NCI-H2107 treated with DMSO at 0.1 percent for 48 hours (cell line): Measurements from ENCODE around the gene ALPG.
"Not testable (repeated sequence)": the region's sequence is repeated elsewhere in the genome, so short reads cannot be mapped to it uniquely, and the experiment has no call there.

Source experiments
- DNase-seq: peaks from one replicate; lab custom pipeline; 2025; ENCODE audit not compliant: unreplicated experiment; lab: John Stamatoyannopoulos, UW

The ALPG gene

GRCh38 chr2:232406556-232407310, at the start of gene ALPG:
ALPG (plus strand) TSS chr2:232406844; CDS start chr2:232406895, 51 bp downstream.
- no peak for DNase-seq

- DNase-seq, result no peak
Observed at GRCh38 chr2:232361646-232362045, 45.0 kb upstream of the ALPG start.

- no peak for DNase-seq
Observed at GRCh38 chr2:232362174-232362900, 44.3 kb upstream of the ALPG start.

GRCh38 chr2:232363064-232363783, 43.4 kb upstream of the ALPG start:
- not testable (repeated sequence) for DNase-seq

GRCh38 chr2:232363784-232364615, 42.6 kb upstream of the ALPG start:
- DNase-seq, result no peak

GRCh38 chr2:232364806-232365594, 41.6 kb upstream of the ALPG start:
- DNase-seq, result not testable (repeated sequence)

DNA sequence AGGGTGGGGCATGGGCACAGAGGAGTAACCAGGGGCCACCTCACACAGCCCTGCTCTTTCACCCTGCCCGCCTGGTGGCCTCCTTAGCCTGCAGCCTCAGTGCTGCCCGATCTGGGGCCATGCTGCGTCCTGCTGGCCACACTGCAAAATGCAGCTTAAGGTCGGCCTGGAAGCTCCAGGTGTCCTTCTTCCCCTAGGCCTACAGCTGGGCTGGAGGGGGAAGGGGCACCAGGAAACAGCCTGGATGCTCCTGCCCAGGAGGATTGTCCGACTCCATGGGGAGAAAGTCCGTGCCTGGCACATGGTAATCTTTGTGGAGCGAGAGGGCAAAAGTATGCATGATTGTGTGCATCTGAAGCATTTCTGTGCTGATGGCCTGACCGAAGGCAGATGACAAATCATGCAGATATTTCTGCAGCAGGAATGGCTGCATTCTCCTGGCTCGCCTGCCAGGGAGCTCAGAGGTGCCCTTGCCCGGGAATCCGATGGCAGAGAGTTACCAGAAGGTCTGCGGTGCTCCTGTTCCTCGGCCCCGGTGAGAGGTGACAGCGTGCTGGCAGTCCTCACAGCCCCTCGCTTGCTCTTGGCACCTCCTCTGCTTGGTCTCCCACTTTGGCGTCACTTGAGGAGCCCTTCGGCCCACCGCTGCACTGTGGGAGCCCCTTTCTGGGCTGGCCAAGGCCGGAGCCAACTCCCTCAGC, 40.9 kb upstream of the ALPG start:
- DNase-seq, result no peak

DNA sequence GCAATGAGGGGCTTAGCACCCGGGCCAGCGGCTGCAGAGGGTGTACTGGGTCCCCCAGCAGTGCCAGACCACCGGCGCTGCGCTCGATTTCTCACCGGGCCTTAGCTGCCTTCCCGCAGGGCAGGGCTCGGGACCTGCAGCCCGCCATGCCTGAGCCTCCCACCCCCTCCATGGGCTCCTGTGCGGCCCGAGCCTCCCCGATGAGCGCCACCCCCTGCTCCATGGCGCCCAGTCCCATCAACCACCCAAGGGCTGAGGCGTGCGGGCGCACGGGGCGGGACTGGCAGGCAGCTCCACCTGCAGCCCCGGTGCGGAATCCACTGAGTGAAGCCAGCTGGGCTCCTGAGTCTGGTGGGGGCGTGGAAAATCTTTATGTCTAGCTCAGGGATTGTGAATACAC, 40.2 kb upstream of the ALPG start:
- not testable (repeated sequence) for DNase-seq

GRCh38 chr2:232367016-232367415, 39.6 kb upstream of the ALPG start:
- no peak for DNase-seq

GRCh38 chr2:232367591-232368233, 38.9 kb upstream of the ALPG start:
- DNase-seq, result no peak

DNA sequence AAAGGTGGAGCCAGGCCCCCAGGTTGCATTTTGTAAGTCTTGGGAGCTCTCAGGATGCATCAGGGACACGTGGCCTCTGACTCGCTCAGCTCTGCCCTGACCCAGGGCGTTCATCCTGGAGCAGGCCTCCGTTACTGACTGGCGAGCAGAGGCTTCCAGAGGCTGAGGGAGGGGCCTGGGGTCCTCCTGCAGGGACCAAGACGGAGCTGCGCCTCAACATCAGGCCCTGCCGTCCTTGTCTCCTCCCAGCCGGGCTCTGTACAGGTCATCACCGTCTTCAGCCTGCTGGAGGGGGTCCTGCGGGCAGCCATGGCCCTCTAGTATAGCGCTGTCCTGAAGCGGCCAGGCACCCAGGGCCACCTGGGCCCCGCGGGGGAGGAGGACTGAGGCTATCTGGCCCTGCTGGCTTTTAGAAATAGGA, 38.3 kb upstream of the ALPG start:
- DNase-seq, result no peak

- DNase-seq, result no peak
Observed at GRCh38 chr2:232369126-232369951, 37.3 kb upstream of the ALPG start.

DNA sequence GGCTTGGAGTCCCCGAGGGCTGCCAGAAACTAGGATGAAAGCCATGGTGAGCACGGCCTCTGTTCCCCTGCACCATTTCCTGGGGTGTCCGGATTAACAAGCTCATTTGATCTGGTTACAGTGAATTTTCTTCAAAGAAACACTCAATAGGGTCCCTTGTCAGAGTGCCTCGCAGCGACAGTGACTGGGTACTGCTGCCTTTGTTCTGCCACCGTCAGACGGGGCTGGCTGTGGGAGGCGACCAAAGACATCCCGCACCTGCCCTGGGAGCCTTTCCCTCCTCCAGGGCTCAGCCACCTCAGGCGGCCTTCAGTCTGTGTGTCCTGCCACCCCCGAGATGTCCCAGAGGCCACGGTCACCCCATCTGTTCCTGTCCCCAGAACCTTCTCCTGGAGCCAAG, 36.6 kb upstream of the ALPG start:
- not testable (repeated sequence) for DNase-seq

DNA sequence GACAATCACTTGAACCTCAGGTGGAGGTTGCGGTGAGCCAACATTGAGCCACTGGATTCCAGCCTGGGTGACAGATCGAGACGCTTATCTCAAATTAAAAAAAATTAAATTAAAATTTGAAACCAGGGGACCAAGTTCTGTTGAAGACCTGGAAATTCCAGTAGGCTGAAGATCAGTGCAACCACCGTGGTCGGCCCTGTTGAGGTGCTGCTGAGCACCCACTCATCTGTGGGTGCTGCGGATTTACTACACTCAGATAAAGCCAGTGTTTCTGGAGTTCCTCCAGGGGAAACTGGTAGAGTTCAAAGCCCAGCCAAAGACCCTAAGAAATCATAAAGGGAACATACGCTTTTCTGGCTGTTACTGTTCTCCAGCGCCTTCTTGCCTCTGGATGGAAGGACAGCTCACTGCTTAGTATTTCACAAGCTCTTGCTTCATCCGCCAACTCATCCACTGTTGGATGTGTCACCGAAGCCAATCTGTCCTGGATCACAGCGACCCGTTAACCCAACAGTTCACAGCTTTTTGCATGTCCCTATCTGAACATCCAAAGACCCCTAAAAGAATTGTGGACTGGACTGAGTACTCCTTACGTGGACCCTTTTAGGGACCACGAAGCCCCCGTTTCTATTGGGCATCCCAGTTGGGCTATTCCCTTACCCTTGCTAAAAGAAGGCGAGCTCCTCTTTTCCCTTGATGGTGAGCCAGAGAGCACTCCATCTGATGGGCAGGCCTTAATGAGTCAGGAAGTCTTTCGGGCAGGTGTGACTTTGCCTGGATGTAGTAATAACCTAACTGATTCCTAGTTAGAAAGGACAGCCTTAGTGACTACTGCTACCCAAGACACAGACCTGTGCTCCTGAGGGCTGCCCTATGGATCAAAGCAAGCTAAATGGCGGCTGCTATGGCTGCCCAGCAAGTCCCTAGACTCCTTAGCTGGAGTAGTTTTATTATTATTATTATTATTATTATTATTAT, 34.1 kb upstream of the ALPG start:
- no peak for DNase-seq

GRCh38 chr2:232374356-232374755, 32.3 kb upstream of the ALPG start:
- DNase-seq, result no peak

DNA sequence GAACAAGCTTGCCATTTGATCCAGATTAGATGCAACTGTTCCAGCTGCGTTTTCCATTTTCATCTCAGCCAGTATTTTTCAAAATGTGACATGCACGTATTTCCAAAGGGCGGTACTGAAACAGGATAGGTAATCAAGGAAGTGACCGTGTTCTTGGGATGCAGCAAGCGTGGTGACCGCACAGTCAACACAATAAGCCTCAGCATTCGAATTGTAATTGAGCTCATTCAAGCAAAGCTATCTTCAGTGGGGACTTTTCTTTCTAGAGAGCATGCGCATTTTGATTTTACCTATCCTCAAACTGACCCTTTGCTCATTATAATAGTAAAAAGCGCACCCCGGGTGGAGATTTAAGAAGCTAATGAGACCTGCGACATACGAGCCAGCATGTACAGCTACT, 31.5 kb upstream of the ALPG start:
- no peak for DNase-seq

- DNase-seq, result no peak
Observed at GRCh38 chr2:232376260-232376659, 30.4 kb upstream of the ALPG start.
